ENCODE results near the gene LRRC23. TPM values are rescaled to one million over a fixed set of nuclear protein-coding genes. Genes with fewer than 3 reads are reported as not detected.
"Not testable (repeated sequence)": the region's sequence is repeated elsewhere in the genome, so short reads cannot be mapped to it uniquely, and the experiment has no call there.

The LRRC23 gene
- polyA plus RNA-seq, 4 donors = 16.5 to 24.5 (median 18.9) TPM

DNA sequence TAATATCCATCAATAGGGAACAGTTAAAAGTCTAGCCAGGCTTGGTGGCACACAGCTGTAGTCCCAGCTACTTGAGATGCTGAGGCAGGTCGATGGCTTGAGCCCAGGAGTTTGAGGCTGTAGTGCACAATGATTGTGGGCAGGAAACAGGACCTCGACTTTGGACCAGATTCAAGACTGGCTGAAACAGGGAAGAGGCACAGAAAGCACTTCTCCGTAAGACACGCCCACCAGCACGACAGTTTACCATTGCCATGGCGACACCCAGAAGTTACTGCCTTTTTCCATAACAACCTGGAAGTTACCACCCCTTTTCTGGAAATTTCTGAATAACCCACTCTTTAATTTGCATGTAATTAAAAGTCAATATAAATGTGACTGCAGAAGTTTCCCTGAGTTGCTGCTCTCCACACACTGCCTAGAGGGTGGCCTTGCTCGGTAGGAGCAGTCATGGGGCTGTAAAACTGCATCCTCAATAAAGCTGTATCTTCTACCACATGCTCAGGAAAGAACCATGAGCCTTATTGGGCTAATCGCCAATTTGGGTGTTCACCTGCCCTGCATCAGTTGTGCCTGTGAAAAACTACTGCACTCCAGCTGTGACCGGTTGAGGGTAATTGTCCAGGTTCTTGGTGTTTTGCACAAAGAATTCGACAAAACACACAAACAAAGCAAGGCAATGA, 4.6 kb upstream of the LRRC23 start:
- DNase-seq (ENCODE audit: low read depth in 4 of 4, low spot score in 2 of 4) = no peak

DNA sequence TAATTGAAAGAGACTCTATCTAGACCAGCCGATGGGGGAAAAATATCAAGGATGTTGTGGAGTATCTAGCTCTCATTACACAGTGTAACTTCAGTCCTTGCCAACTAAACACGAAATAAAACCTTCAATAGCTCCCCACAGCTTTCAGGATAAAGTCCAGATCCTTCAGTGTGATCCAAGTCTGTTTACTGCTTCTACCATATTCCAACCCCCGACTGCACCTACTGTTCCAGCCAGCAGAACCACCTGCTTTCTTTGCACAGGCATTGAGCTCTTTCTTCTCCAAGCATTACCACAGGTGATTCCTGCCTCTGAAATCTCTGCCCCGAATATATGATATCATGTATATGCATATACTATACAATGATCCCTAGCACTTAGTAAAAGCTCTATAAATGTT, 2.2 kb upstream of the LRRC23 start:
- no peak for DNase-seq (ENCODE audit: low read depth in 4 of 4, low spot score in 2 of 4)

DNA sequence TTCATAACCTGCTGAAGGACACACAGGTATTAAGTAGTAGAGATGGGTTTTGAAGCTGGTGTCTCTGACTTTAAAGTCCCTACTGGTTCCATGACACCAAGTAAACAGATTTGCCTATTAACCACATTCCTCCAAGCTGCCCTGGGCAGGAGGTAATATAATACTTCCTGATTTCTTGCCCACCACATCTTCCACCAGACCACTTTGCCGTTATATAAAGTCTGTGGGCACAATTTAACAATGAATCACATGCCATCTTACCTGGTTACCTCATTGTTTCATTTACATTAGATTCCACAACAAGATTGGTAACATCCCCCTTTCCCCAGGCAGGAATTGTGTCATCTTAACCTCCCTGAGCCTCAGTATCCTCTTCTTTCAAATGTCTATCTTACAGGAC, 900 bp upstream of the LRRC23 start:
- no peak for DNase-seq (ENCODE audit: low read depth in 4 of 4, low spot score in 2 of 4)

DNA sequence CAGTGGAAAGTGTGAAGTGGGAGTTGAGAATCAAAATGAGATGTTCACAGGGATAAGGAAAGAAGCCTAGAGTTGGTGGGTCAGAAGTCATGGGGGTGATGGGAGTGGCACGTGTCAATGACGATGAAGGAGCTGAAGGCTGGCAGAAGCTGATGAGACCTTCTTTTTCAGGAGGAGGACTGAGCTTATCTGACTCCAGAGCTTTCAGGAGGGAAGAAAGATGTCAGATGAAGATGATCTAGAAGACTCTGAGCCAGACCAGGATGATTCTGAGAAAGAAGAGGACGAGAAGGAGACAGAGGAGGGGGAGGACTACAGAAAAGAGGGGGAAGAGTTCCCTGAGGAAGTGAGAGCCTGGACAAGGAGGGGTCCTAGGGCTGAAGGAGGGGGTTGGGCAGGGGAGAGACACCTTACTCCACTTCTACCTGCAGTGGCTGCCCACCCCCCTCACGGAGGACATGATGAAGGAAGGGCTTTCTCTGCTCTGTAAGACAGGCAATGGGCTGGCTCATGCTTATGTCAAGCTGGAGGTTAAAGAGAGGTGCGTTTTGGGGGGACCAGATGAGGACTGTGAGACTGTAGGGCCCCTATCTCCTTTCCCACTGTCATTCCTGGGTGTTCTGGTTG, 905 bp downstream of the LRRC23 start:
- DNase-seq (ENCODE audit: low read depth in 4 of 4, low spot score in 2 of 4) = no peak

DNA sequence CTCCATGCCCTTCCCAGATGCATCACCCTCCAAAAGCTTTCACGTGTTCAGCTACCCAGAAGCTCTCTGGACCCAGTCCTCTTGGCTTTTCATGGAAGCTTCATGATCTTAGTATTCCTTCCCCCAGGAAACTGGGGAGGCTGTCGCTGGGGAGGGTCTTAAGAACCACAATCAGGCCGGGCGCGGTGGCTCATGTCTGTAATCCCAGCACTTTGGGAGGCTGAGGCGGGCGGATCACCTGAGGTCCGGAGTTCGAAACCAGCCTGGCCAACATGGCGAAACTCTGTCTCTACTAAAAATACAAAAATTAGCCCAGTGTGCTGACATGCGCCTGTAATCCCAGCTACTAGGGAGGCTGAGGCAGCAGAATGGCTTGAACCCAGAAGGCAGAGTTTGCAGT, 3.5 kb downstream of the LRRC23 start:
- not testable (repeated sequence) for DNase-seq (ENCODE audit: low read depth in 4 of 4, low spot score in 2 of 4)

DNA sequence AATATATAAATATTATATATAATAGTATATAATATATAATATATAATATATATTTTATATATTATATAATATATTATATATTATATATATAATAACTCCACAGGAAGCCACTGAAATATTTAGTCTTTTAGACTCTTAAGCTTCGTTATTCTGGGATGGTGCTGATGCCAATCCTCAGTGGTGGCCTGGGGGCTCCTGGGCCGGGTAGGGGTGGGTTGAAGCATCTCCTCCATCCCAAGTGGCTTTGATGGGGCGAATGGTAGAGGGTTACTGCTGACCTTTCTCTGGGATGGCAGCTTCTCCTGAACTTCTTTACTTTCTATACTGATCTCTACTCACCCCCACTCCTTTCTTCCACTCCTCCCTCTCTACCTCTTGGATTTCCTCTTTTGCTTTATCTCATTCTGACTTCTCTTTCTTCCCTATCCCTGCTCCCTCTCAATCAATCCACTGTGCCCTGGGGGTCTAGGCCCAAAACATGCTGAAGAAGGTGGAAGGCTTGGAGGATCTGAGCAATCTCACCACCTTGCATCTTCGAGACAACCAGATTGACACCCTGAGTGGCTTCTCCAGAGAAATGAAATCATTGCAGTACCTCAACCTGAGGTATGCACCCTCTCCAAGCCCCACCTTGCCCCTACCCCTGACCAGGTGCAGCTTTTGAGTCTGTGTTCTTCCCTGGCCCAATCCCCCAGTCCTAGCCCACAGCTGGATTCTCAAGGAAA, 5.0 kb downstream of the LRRC23 start:
- DNase-seq (ENCODE audit: low read depth in 4 of 4, low spot score in 2 of 4) = no peak

DNA sequence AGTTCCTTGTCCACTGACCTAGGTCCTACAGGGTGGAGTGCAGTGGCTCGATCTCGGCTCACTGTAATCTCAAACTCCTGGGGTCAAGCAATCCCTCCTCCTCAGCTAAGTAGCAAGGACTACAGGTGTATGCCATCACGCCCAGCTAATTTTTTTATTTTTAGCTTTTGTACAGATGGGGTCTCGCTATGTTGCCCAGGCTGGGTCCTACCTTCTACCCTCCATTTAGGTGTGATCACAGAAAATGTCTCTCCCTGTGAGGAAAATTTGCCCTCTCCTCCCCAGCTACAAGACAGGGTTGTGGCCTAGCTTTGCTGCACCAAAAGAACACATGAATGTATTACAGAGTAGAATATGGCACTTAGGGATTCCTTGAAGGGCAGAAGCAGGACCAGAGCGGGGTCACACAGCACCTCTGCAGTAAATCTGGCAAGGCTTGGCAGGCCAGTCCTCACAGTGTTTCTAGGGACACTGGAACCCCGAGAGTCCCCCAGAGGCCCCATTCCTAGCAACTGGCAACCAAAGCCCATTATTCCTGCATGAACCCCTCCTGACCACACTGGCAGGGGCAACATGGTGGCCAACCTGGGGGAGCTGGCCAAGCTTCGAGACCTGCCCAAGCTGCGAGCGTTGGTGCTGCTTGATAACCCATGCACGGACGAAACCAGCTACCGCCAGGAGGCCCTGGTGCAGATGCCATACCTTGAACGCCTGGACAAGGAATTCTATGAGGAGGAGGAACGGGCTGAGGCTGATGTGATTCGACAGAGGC, 7.7 kb downstream of the LRRC23 start:
- no peak for DNase-seq (ENCODE audit: low read depth in 4 of 4, low spot score in 2 of 4)

DNA sequence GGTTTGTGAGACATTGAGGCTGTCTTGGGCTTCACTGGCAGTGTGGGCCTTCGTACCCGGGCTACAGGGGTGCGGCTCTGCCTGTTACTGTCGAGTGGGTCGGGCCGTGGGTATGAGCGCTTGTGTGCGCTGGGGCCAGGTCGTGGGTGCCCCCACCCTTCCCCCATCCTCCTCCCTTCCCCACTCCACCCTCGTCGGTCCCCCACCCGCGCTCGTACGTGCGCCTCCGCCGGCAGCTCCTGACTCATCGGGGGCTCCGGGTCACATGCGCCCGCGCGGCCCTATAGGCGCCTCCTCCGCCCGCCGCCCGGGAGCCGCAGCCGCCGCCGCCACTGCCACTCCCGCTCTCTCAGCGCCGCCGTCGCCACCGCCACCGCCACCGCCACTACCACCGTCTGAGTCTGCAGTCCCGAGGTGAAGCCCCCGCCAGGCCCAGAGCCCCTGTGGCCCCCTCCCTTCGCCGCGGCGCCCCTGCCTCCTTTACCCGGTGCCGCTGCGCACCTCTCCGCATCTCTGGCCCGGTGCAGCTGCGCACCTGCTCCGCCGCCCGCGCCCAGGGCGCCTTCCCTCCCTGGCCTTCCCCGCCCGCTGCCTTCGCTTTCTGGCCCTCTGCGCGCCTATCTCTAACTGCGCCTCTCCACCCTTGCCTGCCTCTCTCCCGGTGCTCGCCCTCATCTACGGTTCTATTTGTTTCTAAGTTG, 9.8 kb downstream of the LRRC23 start, which contains the start of gene ENO2:
TSS of gene ENO2 (plus strand) at position 335 of the 701 bp plus-strand sequence. CDS start 1,253 bp downstream, outside the sequence.
- no peak for DNase-seq (ENCODE audit: low read depth in 4 of 4, low spot score in 2 of 4)

DNA sequence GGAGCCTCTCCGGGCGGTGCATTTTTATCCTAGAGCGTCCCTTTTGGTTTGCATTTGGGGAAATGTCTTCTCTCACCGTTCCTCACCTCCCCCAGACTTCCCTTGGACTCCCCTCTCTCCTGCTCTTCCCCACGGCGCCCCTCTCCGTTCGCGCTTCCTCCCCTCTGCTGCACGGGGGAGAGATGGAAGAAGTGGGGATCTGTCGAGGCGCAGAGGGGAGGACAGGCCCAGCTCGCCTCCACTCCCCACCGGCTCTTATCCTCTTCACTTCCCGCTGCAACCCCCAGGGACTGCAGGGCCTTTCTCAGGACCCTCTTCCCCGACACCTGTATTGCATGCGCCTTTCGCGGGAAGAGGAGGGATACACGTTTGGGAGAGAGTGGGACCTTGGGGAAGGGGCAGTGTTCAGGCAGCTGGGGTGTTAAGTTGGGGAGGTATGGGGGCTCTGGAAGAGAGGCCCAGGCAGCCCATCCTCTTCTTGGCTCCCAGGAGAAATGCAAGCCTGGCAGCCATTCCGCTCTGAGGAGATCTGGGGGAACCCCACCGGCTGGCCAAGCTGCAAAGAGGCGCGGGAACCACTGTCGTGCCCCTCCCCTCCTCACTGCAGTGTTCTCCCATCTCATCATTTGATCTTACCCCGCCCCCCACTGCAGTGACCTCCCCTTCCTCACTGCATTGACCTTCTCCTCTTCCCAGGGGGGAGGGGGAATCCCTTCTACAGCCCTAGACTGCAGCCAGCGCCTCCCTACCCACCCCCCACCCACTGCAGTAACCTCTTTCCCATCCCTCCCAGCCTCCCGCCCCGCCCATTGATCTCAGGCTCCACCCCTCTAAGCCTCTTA, 10.5 kb downstream of the LRRC23 start:
- no peak for DNase-seq (ENCODE audit: low read depth in 4 of 4, low spot score in 2 of 4)

DNA sequence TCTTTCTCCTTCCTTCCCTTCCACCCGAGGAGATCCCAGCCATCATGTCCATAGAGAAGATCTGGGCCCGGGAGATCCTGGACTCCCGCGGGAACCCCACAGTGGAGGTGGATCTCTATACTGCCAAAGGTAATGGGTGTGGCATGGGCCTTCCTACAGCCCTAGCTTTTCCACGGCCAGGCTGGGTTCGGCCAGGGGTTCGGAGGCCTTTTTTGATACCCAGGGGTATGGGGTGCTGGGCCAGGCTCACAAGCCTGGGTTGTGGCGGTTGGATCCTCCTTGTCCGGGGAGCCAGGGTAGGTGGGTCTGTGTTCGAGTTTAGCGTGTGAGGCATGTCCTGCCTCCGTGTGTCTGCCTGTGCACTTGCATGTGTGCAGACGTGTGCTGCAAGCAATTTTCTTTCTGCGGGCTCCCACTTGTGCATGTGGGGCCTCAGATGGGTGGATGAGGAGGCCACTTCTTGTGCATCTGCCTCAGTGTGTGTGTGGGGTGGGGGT, 11.2 kb downstream of the LRRC23 start:
- no peak for DNase-seq (ENCODE audit: low read depth in 4 of 4, low spot score in 2 of 4)

DNA sequence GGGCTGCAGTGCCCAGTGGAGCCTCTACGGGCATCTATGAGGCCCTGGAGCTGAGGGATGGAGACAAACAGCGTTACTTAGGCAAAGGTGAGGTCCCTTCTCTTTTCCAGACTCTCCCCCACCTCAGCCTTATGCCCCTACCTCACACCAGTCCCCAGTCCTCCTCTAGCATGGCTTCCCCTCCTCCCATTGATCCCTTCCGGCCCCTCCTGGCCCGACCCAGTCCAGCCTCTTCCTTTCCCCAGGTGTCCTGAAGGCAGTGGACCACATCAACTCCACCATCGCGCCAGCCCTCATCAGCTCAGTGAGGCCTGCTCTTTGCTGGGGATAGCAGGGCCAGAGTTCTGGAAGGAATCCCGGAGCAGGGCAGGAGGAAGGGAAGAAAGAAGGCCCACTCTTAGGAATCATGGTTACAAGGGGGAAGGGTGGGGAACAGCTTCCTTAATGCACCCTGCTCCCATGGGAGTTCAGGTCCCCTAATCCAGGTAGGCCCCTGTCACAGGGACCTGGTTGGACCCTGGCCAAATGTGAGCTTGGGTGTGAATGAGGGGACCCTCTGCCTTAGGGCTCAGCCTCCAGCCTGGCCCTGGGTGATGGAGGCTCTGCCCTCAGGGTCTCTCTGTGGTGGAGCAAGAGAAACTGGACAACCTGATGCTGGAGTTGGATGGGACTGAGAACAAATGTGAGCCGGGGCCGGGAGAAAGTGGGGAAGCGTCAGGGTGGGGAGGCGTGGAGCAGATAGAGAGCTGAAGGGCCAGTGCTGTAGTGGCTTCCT, 12.0 kb downstream of the LRRC23 start:
- DNase-seq (ENCODE audit: low read depth in 4 of 4, low spot score in 2 of 4) = no peak

DNA sequence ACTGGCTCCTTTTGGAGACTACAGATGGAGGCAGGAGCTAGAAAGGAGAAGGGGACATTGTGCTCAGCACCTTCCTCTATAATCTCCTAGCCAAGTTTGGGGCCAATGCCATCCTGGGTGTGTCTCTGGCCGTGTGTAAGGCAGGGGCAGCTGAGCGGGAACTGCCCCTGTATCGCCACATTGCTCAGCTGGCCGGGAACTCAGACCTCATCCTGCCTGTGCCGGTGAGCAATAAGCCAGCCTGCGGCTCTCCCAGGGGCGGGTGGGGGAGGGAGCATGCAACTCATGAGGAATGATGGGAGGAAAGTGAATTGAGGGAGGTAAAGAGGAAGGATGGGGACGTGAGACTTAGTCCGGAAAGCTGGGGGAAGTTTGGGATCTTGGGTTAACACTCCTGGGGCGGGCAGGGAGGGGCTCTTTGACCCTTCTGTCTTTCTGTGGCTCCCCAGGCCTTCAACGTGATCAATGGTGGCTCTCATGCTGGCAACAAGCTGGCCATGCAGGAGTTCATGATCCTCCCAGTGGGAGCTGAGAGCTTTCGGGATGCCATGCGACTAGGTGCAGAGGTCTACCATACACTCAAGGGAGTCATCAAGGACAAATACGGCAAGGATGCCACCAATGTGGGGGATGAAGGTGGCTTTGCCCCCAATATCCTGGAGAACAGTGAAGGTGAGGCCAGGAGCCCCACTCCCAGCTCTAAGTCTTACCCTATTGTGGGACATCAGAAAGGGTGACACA, 13.0 kb downstream of the LRRC23 start:
- DNase-seq (ENCODE audit: low read depth in 4 of 4, low spot score in 2 of 4) = no peak

DNA sequence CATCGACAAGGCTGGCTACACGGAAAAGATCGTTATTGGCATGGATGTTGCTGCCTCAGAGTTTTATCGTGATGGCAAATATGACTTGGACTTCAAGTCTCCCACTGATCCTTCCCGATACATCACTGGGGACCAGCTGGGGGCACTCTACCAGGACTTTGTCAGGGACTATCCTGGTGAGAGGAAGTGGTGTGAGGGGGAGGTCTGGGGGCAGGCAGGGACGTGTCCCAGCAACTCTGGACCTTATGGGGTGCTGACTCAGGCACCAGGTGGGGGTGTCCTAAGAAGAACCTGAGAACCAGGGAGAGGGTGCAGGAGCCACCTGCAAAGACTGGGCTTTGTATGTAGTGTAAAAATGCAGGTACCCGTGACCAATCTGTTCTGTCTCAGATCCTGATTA, 15.0 kb downstream of the LRRC23 start:
- no peak for DNase-seq (ENCODE audit: low read depth in 4 of 4, low spot score in 2 of 4)

DNA sequence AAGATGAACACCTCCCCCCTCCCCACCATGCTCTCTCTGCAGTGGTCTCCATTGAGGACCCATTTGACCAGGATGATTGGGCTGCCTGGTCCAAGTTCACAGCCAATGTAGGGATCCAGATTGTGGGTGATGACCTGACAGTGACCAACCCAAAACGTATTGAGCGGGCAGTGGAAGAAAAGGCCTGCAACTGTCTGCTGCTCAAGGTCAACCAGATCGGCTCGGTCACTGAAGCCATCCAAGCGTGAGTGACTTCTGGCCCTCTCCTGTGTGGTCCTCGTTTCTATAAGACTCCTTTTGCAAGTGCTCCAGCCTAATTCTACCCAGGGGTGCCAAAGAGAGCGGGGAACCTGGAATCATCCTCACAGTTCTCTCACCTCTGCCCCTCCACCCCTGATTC, 16.9 kb downstream of the LRRC23 start:
- DNase-seq (ENCODE audit: low read depth in 4 of 4, low spot score in 2 of 4) = no peak

DNA sequence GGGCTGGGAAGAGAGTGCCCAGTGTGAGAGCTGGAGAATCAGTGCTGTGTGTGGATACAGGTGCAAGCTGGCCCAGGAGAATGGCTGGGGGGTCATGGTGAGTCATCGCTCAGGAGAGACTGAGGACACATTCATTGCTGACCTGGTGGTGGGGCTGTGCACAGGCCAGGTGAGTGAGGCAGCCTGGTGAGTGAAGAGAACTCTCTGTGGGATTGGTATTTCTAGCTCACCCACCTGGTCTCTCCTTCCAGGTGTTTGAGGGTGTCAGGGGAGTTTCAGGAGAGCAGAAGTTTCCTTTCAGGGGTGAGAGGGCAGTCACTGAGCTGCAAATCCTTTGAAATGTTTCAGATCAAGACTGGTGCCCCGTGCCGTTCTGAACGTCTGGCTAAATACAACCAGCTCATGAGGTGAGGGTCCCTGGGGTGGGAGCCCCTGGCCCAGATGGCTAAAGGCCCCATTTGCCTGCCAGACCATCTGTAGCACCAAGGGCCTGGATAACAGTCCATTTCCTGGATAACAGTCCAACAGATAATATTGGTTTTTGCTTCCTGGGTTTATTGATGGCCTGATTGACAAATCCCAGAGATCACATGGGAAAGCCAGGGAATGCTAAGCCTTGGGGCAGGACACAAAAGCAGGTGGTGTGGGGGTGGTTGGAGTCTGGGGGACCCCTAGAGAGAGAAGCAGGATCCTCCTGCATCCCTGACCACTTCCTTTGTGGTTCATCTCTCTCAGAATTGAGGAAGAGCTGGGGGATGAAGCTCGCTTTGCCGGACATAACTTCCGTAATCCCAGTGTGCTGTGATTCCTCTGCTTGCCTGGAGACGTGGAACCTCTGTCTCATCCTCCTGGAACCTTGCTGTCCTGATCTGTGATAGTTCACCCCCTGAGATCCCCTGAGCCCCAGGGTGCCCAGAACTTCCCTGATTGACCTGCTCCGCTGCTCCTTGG, 17.6 kb downstream of the LRRC23 start:
- DNase-seq (ENCODE audit: low read depth in 4 of 4, low spot score in 2 of 4) = no peak

DNA sequence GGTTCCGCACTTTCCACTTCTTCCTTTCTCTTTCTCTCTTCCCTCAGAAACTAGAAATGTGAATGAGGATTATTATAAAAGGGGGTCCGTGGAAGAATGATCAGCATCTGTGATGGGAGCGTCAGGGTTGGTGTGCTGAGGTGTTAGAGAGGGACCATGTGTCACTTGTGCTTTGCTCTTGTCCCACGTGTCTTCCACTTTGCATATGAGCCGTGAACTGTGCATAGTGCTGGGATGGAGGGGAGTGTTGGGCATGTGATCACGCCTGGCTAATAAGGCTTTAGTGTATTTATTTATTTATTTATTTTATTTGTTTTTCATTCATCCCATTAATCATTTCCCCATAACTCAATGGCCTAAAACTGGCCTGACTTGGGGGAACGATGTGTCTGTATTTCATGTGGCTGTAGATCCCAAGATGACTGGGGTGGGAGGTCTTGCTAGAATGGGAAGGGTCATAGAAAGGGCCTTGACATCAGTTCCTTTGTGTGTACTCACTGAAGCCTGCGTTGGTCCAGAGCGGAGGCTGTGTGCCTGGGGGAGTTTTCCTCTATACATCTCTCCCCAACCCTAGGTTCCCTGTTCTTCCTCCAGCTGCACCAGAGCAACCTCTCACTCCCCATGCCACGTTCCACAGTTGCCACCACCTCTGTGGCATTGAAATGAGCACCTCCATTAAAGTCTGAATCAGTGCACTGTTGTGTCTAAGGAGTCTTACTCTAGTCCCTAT, 18.5 kb downstream of the LRRC23 start:
- DNase-seq (ENCODE audit: low read depth in 4 of 4, low spot score in 2 of 4) = no peak

All from left renal cortex interstitium (tissue), 4 donors.